Caco-2 (cell line): ENCODE data around the gene PUS1. TPM values are rescaled to one million over a fixed set of nuclear protein-coding genes. Genes with fewer than 3 reads are reported as not detected.

ENCODE experiments used
- BruUV-seq: library from RNA; stranded (reverse); fragments of 400-500 nt; replicated peaks from 2 replicates; lab custom pipeline; 2021; lab: Mats Ljungman, UMichigan
- CTCF ChIA-PET: fragments of 300-600 bp; sonication (Branson Sonifier 250); formaldehyde crosslinking; loops from one replicate; lab custom pipeline; 2022; ENCODE audit warnings: antibody characterized with exemption; lab: Charles Lee
- POLR2A ChIA-PET: fragments of 300-600 bp; sonication (Branson Sonifier 250); formaldehyde crosslinking; loops from one replicate; lab custom pipeline; 2022; ENCODE audit warnings: antibody characterized with exemption; lab: Charles Lee
- DNase-seq, 2 experiments: peaks; one replicate each; pipeline versions ENCODE4 v3.0.0 to v3.0.0-alpha.2; 2020 to 2022
- H3K27me3 ChIP-seq: replicated peaks from 2 replicates; pipeline ENCODE4 v1.6.0; 2011; ENCODE audit warnings: low read length; ENCODE audit not compliant: control insufficient read depth, insufficient read depth
- H3K36me3 ChIP-seq: 2 replicates; pipeline ENCODE4 v1.5.1; 2011; ENCODE audit warnings: low read length; ENCODE audit not compliant: control insufficient read depth, insufficient read depth
- H3K4me1 ChIP-seq: fragments of 250-450 bp; sonication (Bioruptor Pico); 2 replicates; pipeline ENCODE4 v1.5.1; 2020; ENCODE audit warnings: mild to moderate bottlenecking
- H3K4me3 ChIP-seq: 2 replicates; pipeline ENCODE4 v1.5.1; 2011; ENCODE audit warnings: low read depth, mild to moderate bottlenecking, control low read depth, low read length
- H3K9me3 ChIP-seq: fragments of 250-450 bp; sonication (Bioruptor Pico); 2 replicates; pipeline ENCODE4 v1.5.1; 2020; ENCODE audit warnings: mild to moderate bottlenecking, moderate library complexity
- H3K27ac Mint-ChIP-seq: one replicate; pipeline ENCODE4 v1.8.0; 2022; ENCODE audit warnings: mixed read lengths; ENCODE audit not compliant: unreplicated experiment
- H3K27me3 Mint-ChIP-seq: one replicate; pipeline ENCODE4 v1.8.0; 2022; ENCODE audit warnings: mixed read lengths; ENCODE audit not compliant: insufficient read depth, unreplicated experiment
- H3K36me3 Mint-ChIP-seq: one replicate; pipeline ENCODE4 v1.8.0; 2022; ENCODE audit warnings: mild to moderate bottlenecking, mixed read lengths; ENCODE audit not compliant: insufficient read depth, unreplicated experiment
- H3K4me1 Mint-ChIP-seq: one replicate; pipeline ENCODE4 v1.8.0; 2022; ENCODE audit warnings: low read depth, mixed read lengths; ENCODE audit not compliant: unreplicated experiment
- H3K4me3 Mint-ChIP-seq: one replicate; pipeline ENCODE4 v1.8.0; 2022; ENCODE audit warnings: mild to moderate bottlenecking, moderate library complexity, mixed read lengths; ENCODE audit not compliant: unreplicated experiment
- H3K9me3 Mint-ChIP-seq: one replicate; pipeline ENCODE4 v1.8.0; 2022; ENCODE audit warnings: mixed read lengths; ENCODE audit not compliant: unreplicated experiment
- CTCF ChIP-seq, 2 experiments: fragments of 200-600 bp in 1 of 2; IDR thresholded peaks; 1 replicate in 1 of 2; 2 replicates in 1 of 2; pipeline versions ENCODE4 v1.5.1 to v1.8.0; 2011 to 2022; ENCODE audit warnings: antibody characterized with exemption in 1 of 2, control low read depth in 1 of 2, inconsistent platforms in 1 of 2, low read depth in 1 of 2, low read length in 1 of 2, mild to moderate bottlenecking in 1 of 2, moderate library complexity in 1 of 2; ENCODE audit not compliant: insufficient read depth in 1 of 2, severe bottlenecking in 1 of 2, unreplicated experiment in 1 of 2
- intact Hi-C: fragments of 100-400 bp; cut with micrococcal nuclease; formaldehyde crosslinking; loops from one replicate; pipeline ENCODE4 v1.10.0; 2022; ENCODE audit not compliant: unreplicated experiment
- total RNA-seq: library from RNA; stranded (reverse); gene quantifications from 2 replicates; pipeline ENCODE4 v1.2.3, GENCODE V29; 2022

PUS1 gene
- total RNA-seq, 1 experiment from 2014 or later = 71.9 TPM

- no peaks in the 10 kb centered on the region for H3K27me3 ChIP-seq
- Mint-ChIP-seq H3K27me3 (no peaks in the 10 kb centered on the region), H3K9me3 (no peaks in the 10 kb centered on the region), H3K36me3 (peaks cover 28% of the 10 kb centered on the region), H3K4me3 (no peak overlapping the region), H3K27ac (no peak overlapping the region), H3K4me1 (no peaks in the 10 kb centered on the region)
- no peak for TF ChIP-seq CTCF (IDR thresholded peaks at IDR 0.05; ENCODE audit: insufficient read depth in 1 of 2, low read depth in 1 of 2, low read length in 1 of 2, severe bottlenecking in 1 of 2, unreplicated experiment in 1 of 2)
- H3K4me3 ChIP-seq = no peak overlapping the region
- DNase-seq = no peak
- BruUV-seq = no TSS peak
- ChIA-PET CTCF (no interaction called here), POLR2A (no interaction called here)
- no peaks in the 10 kb centered on the region for H3K4me1 ChIP-seq
- intact Hi-C loops = no loop called here
- H3K9me3 ChIP-seq = no peaks in the 10 kb centered on the region
- H3K36me3 ChIP-seq = no peaks in the 10 kb centered on the region; the same call in 1 of the 2 replicates
Observed at GRCh38 chr12:131919366-131920156, 9.5 kb upstream of the PUS1 start.

GRCh38 chr12:131920157-131920508, 8.9 kb upstream of the PUS1 start:
- POLR2A ChIA-PET = no interaction called here
- BruUV-seq = no TSS peak
- CTCF ChIA-PET = no interaction called here
- intact Hi-C loops = no loop called here
- Histone ChIP-seq H3K27me3 (no peaks in the 10 kb centered on the region), H3K4me1 (no peaks in the 10 kb centered on the region), H3K9me3 (no peaks in the 10 kb centered on the region), H3K36me3 (no peaks in the 10 kb centered on the region; the same call in 1 of the 2 replicates), H3K4me3 (no peak overlapping the region)
- Mint-ChIP-seq H3K4me1 (no peaks in the 10 kb centered on the region), H3K27ac (no peak overlapping the region), H3K4me3 (no peak overlapping the region), H3K27me3 (no peaks in the 10 kb centered on the region), H3K9me3 (no peaks in the 10 kb centered on the region), H3K36me3 (peaks cover 25% of the 10 kb centered on the region)
- DNase-seq = no peak
- no peak for TF ChIP-seq CTCF (IDR thresholded peaks at IDR 0.05; ENCODE audit: insufficient read depth in 1 of 2, low read depth in 1 of 2, low read length in 1 of 2, severe bottlenecking in 1 of 2, unreplicated experiment in 1 of 2)

GRCh38 chr12:131920902-131921840, 7.9 kb upstream of the PUS1 start:
- no peaks in the 10 kb centered on the region for H3K9me3 Mint-ChIP-seq
- H3K27ac Mint-ChIP-seq = no peak overlapping the region
- no peak for TF ChIP-seq CTCF (IDR thresholded peaks at IDR 0.05; ENCODE audit: insufficient read depth in 1 of 2, low read depth in 1 of 2, low read length in 1 of 2, severe bottlenecking in 1 of 2, unreplicated experiment in 1 of 2)
- no peaks in the 10 kb centered on the region for H3K4me1 ChIP-seq
- intact Hi-C loops = no loop called here
- peaks cover 16% of the 10 kb centered on the region for H3K36me3 Mint-ChIP-seq
- H3K4me3 Mint-ChIP-seq = no peak overlapping the region
- H3K4me3 ChIP-seq = no peak overlapping the region
- DNase-seq = no peak
- H3K36me3 ChIP-seq = no peaks in the 10 kb centered on the region; the same call in 1 of the 2 replicates
- H3K9me3 ChIP-seq = no peaks in the 10 kb centered on the region
- H3K4me1 Mint-ChIP-seq = no peaks in the 10 kb centered on the region
- BruUV-seq = no TSS peak
- H3K27me3 Mint-ChIP-seq = no peaks in the 10 kb centered on the region
- CTCF ChIA-PET = no interaction called here
- H3K27me3 ChIP-seq = no peaks in the 10 kb centered on the region
- POLR2A ChIA-PET = no interaction called here
